GM12878 (cell line): ENCODE data around the gene SULT2B1. TPM values are rescaled to one million over a fixed set of nuclear protein-coding genes. Genes with fewer than 3 reads are reported as not detected.

ENCODE experiments used
- BHLHE40 ChIP-seq, 2 experiments: fragments of 450-650 bp in 1 of 2; IDR thresholded peaks; 2 replicates each; pipeline ENCODE4 v1.6.1; 2011 to 2017; ENCODE audit warnings: low read depth in 2 of 2, borderline replicate concordance in 1 of 2, improper control_type of control experiment in 1 of 2, low read length in 1 of 2, mild to moderate bottlenecking in 1 of 2
- CEBPB ChIP-seq, 2 experiments: fragments of 150-350 bp in 1 of 2; IDR thresholded peaks; 2 replicates each; pipeline ENCODE4 v1.6.1; 2012 to 2014; ENCODE audit warnings: low read depth in 2 of 2, low read length in 2 of 2, borderline replicate concordance in 1 of 2, inconsistent platforms in 1 of 2
- CUX1 ChIP-seq: IDR thresholded peaks from 2 replicates; pipeline ENCODE4 v1.6.1; 2012; ENCODE audit warnings: improper control_type of control experiment, low read depth, low read length; ENCODE audit not compliant: insufficient replicate concordance
- FOXK2 ChIP-seq: fragments of 450-650 bp; IDR thresholded peaks from 2 replicates; pipeline ENCODE4 v1.6.1; 2017; ENCODE audit warnings: mild to moderate bottlenecking, moderate library complexity
- IKZF1 ChIP-seq: fragments of 450-650 bp; conservative IDR thresholded peaks from 2 replicates; pipeline ENCODE4 v1.6.1; 2017; ENCODE audit warnings: antibody characterized with exemption, mild to moderate bottlenecking
- IKZF2 ChIP-seq, 2 experiments: fragments of 450-650 bp; IDR thresholded peaks; 2 replicates each; pipeline ENCODE4 v1.6.1; 2017; ENCODE audit warnings: mild to moderate bottlenecking in 2 of 2, moderate library complexity in 2 of 2
- MEF2B ChIP-seq: fragments of 450-650 bp; IDR thresholded peaks from 2 replicates; pipeline ENCODE4 v1.6.1; 2018; ENCODE audit warnings: mild to moderate bottlenecking, moderate library complexity; ENCODE audit not compliant: partially characterized antibody, poor library complexity, severe bottlenecking
- MTA2 ChIP-seq: fragments of 450-650 bp; IDR thresholded peaks from 2 replicates; pipeline ENCODE4 v1.6.1; 2016; ENCODE audit warnings: low read depth, mild to moderate bottlenecking, moderate library complexity
- NR2C1 ChIP-seq: fragments of 450-650 bp; IDR thresholded peaks from 2 replicates; pipeline ENCODE4 v1.6.1; 2017; ENCODE audit warnings: antibody characterized with exemption, mild to moderate bottlenecking, moderate library complexity
- NR2F1 ChIP-seq: fragments of 450-650 bp; conservative IDR thresholded peaks from 2 replicates; pipeline ENCODE4 v1.6.1; 2017; ENCODE audit warnings: mild to moderate bottlenecking
- RELB ChIP-seq: fragments of 450-650 bp; IDR thresholded peaks from 2 replicates; pipeline ENCODE4 v1.6.1; 2017; ENCODE audit warnings: low read depth, mild to moderate bottlenecking, moderate library complexity
- SIN3A ChIP-seq: IDR thresholded peaks from 2 replicates; pipeline ENCODE4 v1.6.1; 2012; ENCODE audit warnings: low read depth, low read length, improper control_type of control experiment
- SMAD1 ChIP-seq: fragments of 450-650 bp; IDR thresholded peaks from 2 replicates; pipeline ENCODE4 v1.6.1; 2018; ENCODE audit warnings: mild to moderate bottlenecking, low read depth; ENCODE audit not compliant: partially characterized antibody
- YBX1 ChIP-seq: fragments of 450-650 bp; IDR thresholded peaks from 2 replicates; pipeline ENCODE4 v1.6.1; 2016; ENCODE audit warnings: antibody characterized with exemption
- polyA plus RNA-seq, 11 experiments: library from polyadenylated mRNA; depleted of rRNA in 4 of 11; unstranded in 6 of 11; stranded (reverse) in 5 of 11; fragments of >200 nt; fragmentation: Nextera tagmentation in 4 of 11; fragmentation: Illumina TruSeq in 1 of 11; extraction: Ambion mirVana in 4 of 11; extraction: Trizol in 1 of 11; gene quantifications; 1 replicate in 1 of 11; 2 replicates in 10 of 11; pipeline versions ENCODE4 v1.2.1 to v1.2.3, GENCODE V29; 2011 to 2016; ENCODE audit warnings: inconsistent platforms in 2 of 11, missing spikeins in 2 of 11, low read depth in 1 of 11
- total RNA-seq, 4 experiments: library from RNA; depleted of rRNA in 3 of 4; stranded (reverse); fragments of >200 nt in 3 of 4; fragmentation: Illumina TruSeq in 1 of 4; extraction: Trizol in 1 of 4; gene quantifications; 2 replicates each; pipeline versions ENCODE4 v1.2.1 to v1.2.3, GENCODE V29; 2013 to 2021
- TF ChIP-seq, protein P1 (sequence below): fragments of 450-650 bp; IDR thresholded peaks from 2 replicates; pipeline ENCODE4 v1.6.1; 2014; ENCODE audit warnings: mild to moderate bottlenecking
- TF ChIP-seq, protein P2 (sequence below): fragments of 450-650 bp; IDR thresholded peaks from 2 replicates; pipeline ENCODE4 v1.6.1; 2017; ENCODE audit warnings: mild to moderate bottlenecking, moderate library complexity

Gene SULT2B1
- total and polyA plus RNA-seq, 10 of the 15 experiments (the other 5 are each of a cell fraction or from before 2014, with no cell fraction given): 0.11 to 0.14 TPM; not detected in 8

- TF ChIP-seq IKZF2 (IDR thresholded peaks at IDR 0.05) (peak; percentile 79 to 81), MTA2 (peak; percentile 71), IKZF1 (peak; percentile 82; the same call in 1 of the 2 replicates), SIN3A (no peak), SMAD1 (no peak), CEBPB (IDR thresholded peaks at IDR 0.05; ENCODE audit: borderline replicate concordance in 1 of 2, low read depth in 2 of 2, low read length in 2 of 2) (no peak), MEF2B (peak; percentile 52), NR2C1 (peak; percentile 55; the same call in 1 of the 2 replicates), YBX1 (no peak), CUX1 (no peak), NR2F1 (peak; percentile 85), FOXK2 (no peak), BHLHE40 (IDR thresholded peaks at IDR 0.05; ENCODE audit: borderline replicate concordance in 1 of 2, low read depth in 2 of 2, low read length in 1 of 2) (0 out of 4 replicates have a peak, but pooled peaks of 1 of the 2 experiments have one; percentile 31), RELB (peak; percentile 43; the same call in 1 of the 2 replicates)
- TF ChIP-seq, protein P1, sequence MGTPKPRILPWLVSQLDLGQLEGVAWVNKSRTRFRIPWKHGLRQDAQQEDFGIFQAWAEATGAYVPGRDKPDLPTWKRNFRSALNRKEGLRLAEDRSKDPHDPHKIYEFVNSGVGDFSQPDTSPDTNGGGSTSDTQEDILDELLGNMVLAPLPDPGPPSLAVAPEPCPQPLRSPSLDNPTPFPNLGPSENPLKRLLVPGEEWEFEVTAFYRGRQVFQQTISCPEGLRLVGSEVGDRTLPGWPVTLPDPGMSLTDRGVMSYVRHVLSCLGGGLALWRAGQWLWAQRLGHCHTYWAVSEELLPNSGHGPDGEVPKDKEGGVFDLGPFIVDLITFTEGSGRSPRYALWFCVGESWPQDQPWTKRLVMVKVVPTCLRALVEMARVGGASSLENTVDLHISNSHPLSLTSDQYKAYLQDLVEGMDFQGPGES: no peak
- TF ChIP-seq, protein P2, sequence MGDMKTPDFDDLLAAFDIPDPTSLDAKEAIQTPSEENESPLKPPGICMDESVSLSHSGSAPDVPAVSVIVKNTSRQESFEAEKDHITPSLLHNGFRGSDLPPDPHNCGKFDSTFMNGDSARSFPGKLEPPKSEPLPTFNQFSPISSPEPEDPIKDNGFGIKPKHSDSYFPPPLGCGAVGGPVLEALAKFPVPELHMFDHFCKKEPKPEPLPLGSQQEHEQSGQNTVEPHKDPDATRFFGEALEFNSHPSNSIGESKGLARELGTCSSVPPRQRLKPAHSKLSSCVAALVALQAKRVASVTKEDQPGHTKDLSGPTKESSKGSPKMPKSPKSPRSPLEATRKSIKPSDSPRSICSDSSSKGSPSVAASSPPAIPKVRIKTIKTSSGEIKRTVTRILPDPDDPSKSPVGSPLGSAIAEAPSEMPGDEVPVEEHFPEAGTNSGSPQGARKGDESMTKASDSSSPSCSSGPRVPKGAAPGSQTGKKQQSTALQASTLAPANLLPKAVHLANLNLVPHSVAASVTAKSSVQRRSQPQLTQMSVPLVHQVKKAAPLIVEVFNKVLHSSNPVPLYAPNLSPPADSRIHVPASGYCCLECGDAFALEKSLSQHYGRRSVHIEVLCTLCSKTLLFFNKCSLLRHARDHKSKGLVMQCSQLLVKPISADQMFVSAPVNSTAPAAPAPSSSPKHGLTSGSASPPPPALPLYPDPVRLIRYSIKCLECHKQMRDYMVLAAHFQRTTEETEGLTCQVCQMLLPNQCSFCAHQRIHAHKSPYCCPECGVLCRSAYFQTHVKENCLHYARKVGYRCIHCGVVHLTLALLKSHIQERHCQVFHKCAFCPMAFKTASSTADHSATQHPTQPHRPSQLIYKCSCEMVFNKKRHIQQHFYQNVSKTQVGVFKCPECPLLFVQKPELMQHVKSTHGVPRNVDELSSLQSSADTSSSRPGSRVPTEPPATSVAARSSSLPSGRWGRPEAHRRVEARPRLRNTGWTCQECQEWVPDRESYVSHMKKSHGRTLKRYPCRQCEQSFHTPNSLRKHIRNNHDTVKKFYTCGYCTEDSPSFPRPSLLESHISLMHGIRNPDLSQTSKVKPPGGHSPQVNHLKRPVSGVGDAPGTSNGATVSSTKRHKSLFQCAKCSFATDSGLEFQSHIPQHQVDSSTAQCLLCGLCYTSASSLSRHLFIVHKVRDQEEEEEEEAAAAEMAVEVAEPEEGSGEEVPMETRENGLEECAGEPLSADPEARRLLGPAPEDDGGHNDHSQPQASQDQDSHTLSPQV: no peak
These were observed 75.4 kb downstream of the SULT2B1 start (continued) for GRCh38 chr19:48627201-48627864.
